ENCODE data around the gene L3MBTL4.
A peak's percentile ranks its signal among the peaks of the same experiment; 100 is the strongest.

DNA sequence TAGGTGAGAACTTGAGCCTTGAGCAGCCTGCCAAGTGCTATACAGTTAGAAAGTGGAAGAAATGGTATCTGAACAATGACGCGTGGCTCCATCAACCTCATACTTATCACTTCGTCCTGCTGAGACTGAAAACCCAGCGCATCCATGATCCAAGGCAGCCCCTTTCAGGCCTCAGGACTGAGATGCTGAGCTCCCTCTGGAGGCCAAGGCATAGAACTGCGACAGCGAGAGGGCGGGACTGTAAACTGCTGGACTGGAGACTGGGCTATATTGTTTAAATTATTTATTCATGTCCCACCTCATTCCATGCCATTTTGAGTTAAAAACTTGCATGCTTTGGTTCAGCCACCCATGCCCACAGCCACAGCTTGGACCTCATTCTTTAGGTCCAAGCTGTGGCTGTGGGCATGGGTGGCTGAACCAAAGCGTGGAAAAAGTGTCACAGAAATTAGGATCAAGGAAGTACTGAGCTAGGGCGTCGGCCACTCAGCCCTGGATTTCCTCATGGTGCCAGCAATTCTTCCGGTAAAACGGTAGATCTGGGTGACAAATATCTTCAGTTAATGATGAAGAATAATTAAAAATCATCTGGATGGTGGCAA is 195.5 kb downstream of the L3MBTL4 start:
- TF ChIP-seq, protein P1, sequence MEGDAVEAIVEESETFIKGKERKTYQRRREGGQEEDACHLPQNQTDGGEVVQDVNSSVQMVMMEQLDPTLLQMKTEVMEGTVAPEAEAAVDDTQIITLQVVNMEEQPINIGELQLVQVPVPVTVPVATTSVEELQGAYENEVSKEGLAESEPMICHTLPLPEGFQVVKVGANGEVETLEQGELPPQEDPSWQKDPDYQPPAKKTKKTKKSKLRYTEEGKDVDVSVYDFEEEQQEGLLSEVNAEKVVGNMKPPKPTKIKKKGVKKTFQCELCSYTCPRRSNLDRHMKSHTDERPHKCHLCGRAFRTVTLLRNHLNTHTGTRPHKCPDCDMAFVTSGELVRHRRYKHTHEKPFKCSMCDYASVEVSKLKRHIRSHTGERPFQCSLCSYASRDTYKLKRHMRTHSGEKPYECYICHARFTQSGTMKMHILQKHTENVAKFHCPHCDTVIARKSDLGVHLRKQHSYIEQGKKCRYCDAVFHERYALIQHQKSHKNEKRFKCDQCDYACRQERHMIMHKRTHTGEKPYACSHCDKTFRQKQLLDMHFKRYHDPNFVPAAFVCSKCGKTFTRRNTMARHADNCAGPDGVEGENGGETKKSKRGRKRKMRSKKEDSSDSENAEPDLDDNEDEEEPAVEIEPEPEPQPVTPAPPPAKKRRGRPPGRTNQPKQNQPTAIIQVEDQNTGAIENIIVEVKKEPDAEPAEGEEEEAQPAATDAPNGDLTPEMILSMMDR (IDR thresholded peaks at IDR 0.05): peak in 4 of 6 experiments; percentile 13 to 49 (median 32)
- no peak for TF ChIP-seq POLR2A (IDR thresholded peaks at IDR 0.05)

Measured in esophagus squamous epithelium (tissue), 4 donors.